ENCODE results near the gene SNX24.
A peak's percentile ranks its signal among the peaks of the same experiment; 100 is the strongest.

Gene SNX24

DNA sequence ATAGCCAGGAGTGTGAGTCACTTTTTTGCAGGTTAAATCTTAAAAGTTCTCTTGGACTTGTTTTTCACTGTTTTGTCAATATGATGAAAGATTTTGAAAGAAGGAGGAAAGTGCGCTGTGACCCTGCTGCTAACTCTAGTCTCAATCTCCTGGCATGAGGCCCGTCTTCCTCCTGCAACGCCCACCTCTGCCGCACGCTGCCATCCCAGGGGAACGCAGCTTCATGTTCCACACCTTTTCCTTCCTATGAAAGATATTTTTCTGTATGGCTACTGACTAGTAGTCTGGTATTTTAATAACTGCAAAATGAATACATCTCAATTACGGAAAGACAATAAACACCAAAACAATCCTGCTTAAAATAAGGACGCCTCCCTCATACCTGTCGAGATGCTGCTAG, 182.8 kb downstream of the SNX24 start:
- DNase-seq, result no peak

GRCh38 chr5:123033157-123033671, 187.8 kb downstream of the SNX24 start:
- DNase-seq, result no peak

- peak; percentile 9 to 53 (median 26) for DNase-seq
These were observed 190.0 kb downstream of the SNX24 start for GRCh38 chr5:123035360-123035917.

GRCh38 chr5:123035918-123036390, 190.5 kb downstream of the SNX24 start:
- peak; percentile 9 to 49 (median 31) for DNase-seq

DNA sequence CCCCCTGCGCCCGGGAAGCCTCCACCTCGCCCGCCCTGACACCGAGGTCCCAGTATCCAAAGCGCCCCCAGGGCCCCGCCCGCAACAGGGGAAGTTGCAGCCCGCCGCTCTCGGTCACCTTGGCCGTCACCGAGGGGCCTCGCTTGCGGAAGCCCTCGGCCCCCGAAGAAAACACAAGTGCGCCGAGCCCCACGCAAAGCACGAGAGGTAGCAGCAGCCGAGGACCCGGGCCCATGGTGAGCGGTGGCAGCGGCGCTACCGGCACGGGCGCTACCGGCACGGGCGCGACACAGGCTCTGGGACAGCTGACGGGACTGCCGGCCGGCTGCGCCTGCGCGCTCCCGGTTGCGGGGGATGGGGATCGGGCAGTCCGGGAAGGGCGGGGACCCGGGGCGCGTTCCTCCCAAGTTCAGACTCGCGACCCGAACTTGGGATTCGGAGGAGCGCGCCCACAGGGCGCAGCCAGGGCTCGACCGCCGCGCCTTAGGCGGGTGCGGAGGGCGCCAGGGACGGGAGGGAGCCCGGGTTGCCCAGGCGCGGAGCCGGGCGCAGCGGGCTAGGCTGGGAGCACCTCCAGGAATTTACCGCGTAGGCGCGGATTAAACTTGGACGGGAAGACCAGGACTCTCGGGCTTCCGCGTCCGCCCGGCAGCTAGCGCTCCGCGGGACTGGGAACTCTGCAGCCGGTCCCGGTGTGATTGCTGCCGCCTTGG, 191.1 kb downstream of the SNX24 start, which contains the start of gene PPIC:
Gene PPIC (minus strand): TSS at position 335 of the 713 bp plus-strand sequence. CDS start 100 bp downstream, at position 235.
- peak; percentile 55 to 87 (median 64) for DNase-seq

- no peak for DNase-seq
These were observed 191.6 kb downstream of the SNX24 start for GRCh38 chr5:123037104-123037418.

DNA sequence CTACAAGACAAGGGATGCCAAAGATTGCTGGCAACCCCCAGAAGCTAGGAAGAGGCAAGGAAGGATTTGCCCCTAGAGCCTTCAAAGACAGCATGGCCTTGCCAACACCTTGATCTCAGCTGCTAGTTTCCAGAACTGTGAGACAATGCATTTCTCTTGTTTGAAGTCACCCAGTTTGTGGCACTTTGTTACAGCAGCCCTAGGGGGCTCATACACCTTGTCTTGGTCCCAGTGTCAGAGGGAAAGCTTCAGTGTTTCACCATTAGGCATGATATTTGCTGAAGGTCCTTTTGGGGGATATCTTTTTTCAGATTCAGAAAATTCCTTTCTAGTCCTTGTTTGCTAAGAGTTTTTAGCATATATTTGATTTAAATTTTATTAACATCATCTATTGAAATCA, 194.3 kb downstream of the SNX24 start:
- DNase-seq, result no peak

DNA sequence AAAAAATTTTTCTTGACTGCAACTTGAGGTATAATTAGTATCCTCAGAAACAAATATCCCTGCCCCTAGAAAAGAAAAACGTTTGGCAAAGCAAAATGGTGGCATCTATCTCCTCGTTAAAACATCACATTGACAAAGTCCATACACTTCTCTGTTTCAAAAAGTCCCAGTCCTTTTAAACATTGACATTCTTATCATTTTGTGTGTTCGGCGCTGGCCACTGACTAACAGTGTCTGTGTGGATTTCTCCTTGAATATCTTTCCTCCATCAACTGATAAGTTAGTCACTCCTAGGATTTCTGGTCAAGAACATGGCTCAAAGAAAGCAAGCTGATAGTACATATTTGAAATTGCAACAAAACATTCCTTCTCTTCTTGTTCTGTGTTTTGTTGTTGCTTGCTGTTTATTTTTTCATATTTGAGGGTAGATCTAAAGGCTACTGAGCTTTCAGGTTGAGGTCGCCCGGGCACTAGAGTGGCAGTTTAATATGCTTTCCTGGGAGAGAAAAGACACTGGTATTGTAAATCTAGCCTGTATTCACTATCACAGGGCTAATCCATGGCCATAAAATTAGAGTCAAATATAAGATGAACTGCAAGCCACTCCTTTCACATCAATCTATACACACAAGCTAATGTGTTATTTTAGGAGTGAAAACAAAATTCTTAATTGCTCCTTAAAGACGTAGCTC, 199.7 kb downstream of the SNX24 start:
- DNase-seq, result no peak

DNA sequence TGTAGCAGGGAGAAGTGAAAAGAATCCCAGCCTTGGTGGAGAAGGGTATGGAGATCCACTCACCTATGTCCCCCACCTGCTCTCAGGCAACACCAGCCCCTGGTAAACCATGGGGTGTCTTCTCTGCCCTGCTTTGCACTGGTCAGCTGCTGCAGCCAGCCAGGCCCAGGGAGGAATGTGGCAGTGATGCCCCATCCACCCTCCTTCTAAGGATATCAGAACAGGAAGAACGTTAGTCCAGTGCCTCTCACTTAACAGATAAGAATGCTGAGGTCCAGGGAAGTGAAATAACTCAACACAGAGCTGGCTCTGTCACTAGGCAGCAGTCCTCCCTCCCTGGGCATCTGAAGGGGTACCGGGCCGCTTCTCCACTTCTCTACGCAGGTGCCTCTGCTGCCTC, 200.8 kb downstream of the SNX24 start:
- no peak for DNase-seq

DNA sequence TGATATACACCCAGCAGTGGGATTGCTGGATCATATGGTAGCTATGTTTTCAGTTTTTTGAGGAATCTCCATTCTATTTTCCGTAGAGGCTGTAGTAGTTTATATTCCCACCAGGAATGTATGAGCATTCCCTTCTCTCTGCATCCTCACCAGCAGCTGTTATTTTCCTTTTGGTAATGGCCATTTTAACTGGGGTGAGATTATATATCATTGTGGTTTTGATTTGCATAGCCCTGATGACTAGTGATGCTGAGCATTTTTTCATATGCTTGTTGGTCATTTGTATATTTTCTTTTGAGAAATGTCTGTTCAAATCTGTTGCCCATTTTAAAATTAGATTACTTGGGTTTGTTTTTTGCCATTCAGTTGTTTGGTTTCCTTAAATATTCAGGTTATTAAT, 202.3 kb downstream of the SNX24 start:
- DNase-seq, result no peak

DNA sequence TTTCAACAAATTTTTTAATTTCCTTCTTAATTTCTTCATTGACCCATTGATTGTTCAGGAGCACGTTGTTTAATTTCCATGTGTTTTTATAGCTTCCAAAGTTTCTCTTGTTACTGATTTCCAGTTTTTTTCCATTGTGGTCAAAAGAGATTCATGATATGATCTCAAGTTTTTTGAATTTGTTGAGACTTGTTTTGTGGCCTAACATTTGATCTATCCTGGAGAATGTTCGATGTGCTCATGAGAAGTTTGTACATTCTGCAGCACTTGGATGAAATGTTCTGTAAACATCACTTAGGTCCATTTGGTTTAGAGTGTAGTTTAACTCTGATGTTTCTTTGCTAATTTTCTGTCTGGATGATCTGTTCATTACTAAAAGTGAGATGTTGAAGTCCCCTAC, 205.8 kb downstream of the SNX24 start:
- no peak for DNase-seq

Measured in suppressor macrophage (primary cell).